H1 (cell line): ENCODE results near the gene SLC43A2. TPM values are rescaled to one million over a fixed set of nuclear protein-coding genes. Genes with fewer than 3 reads are reported as not detected.
A peak's percentile ranks its signal among the peaks of the same experiment; 100 is the strongest.

Source experiments
- CTCF ChIA-PET: fragments of 300-600 bp; sonication (Branson Sonifier 250); formaldehyde crosslinking; loops from one replicate; lab custom pipeline; 2021; ENCODE audit not compliant: partially characterized antibody; lab: Charles Lee
- POLR2A ChIA-PET: fragments of 300-600 bp; sonication (Branson Sonifier 250); formaldehyde crosslinking; loops from one replicate; lab custom pipeline; 2021; ENCODE audit warnings: inconsistent platforms; ENCODE audit not compliant: partially characterized antibody; lab: Charles Lee
- DNase-seq, 2 experiments: peaks; one replicate each; pipeline versions ENCODE4 v3.0.0 to v3.0.0-alpha.2; 2010 to 2022; ENCODE audit warnings: low spot score in 2 of 2, low read depth in 1 of 2, mixed read lengths in 1 of 2
- FAIRE-seq: peaks from 2 replicates; lab custom pipeline; 2011; peaks lifted over from hg19 to GRCh38; lab: Jason Lieb, UNC
- H2AFZ ChIP-seq: 2 replicates; pipeline ENCODE4 v1.8.1; 2012; ENCODE audit warnings: low read length, inconsistent platforms
- H2AK5ac ChIP-seq: 2 replicates; pipeline ENCODE4 v1.6.1; 2013; ENCODE audit warnings: low read depth, low read length
- H2BK120ac ChIP-seq: replicated peaks from 2 replicates; pipeline ENCODE3; 2013; ENCODE audit warnings: low read depth, low read length, inconsistent platforms
- H2BK12ac ChIP-seq: 2 replicates; pipeline ENCODE4 v1.6.1; 2013; ENCODE audit warnings: low read depth, low read length
- H2BK15ac ChIP-seq: 2 replicates; pipeline ENCODE4 v1.6.1; 2013; ENCODE audit warnings: low read length
- H2BK20ac ChIP-seq: 2 replicates; pipeline ENCODE4 v1.6.1; 2013; ENCODE audit warnings: low read length
- H2BK5ac ChIP-seq: 2 replicates; pipeline ENCODE4 v1.6.1; 2013; ENCODE audit warnings: low read depth, low read length
- H3K14ac ChIP-seq: 2 replicates; pipeline ENCODE4 v1.6.1; 2013; ENCODE audit warnings: inconsistent platforms; ENCODE audit not compliant: insufficient read length
- H3K18ac ChIP-seq: 2 replicates; pipeline ENCODE4 v1.6.1; 2013; ENCODE audit warnings: low read length; ENCODE audit errors: extremely low read depth
- H3K23ac ChIP-seq: 2 replicates; pipeline ENCODE4 v1.6.1; 2013; ENCODE audit warnings: inconsistent platforms; ENCODE audit not compliant: insufficient read length
- H3K23me2 ChIP-seq: 2 replicates; pipeline ENCODE4 v1.6.1; 2013; ENCODE audit warnings: low read depth, low read length
- H3K27ac ChIP-seq: 2 replicates; pipeline ENCODE4 v1.6.1; 2011; ENCODE audit warnings: low read depth, low read length, inconsistent platforms
- H3K27me3 ChIP-seq, 4 experiments: replicated peaks in 1 of 4; 1 replicate in 1 of 4; 2 replicates in 3 of 4; pipeline versions ENCODE4 v1.6.1 to v1.8.1; 2011 to 2013; ENCODE audit warnings: low read length in 3 of 4, mild to moderate bottlenecking in 3 of 4, inconsistent platforms in 2 of 4, mixed read lengths in 2 of 4, moderate library complexity in 1 of 4; ENCODE audit not compliant: control insufficient read depth in 3 of 4, insufficient read depth in 3 of 4; ENCODE audit errors: extremely low read depth in 1 of 4
- H3K36me3 ChIP-seq, 4 experiments: 2 replicates each; pipeline versions ENCODE4 v1.6.1 to v1.8.1; 2011 to 2013; ENCODE audit warnings: mild to moderate bottlenecking in 4 of 4, low read length in 3 of 4, moderate library complexity in 2 of 4, control low read depth in 1 of 4, inconsistent platforms in 1 of 4; ENCODE audit not compliant: insufficient read depth in 4 of 4, control insufficient read depth in 2 of 4
- H3K4ac ChIP-seq: replicated peaks from 2 replicates; pipeline ENCODE3; 2013; ENCODE audit warnings: low read length, low read depth, mixed read lengths, inconsistent platforms; ENCODE audit not compliant: insufficient read length
- H3K4me1 ChIP-seq, 4 experiments: replicated peaks in 1 of 4; 1 replicate in 1 of 4; 2 replicates in 3 of 4; pipeline versions ENCODE4 v1.6.1 to v1.8.1; 2011 to 2013; ENCODE audit warnings: low read length in 3 of 4, inconsistent platforms in 2 of 4, mixed read lengths in 1 of 4; ENCODE audit not compliant: insufficient read depth in 4 of 4, control insufficient read depth in 3 of 4
- H3K4me2 ChIP-seq, 2 experiments: 2 replicates each; pipeline versions ENCODE4 v1.6.1 to v1.8.1; 2011 to 2013; ENCODE audit warnings: low read depth in 2 of 2, low read length in 2 of 2, control low read depth in 1 of 2, inconsistent platforms in 1 of 2, mild to moderate bottlenecking in 1 of 2; ENCODE audit not compliant: insufficient read depth in 1 of 2
- H3K4me3 ChIP-seq, 4 experiments: fragments of 200-600, 300-600 bp in 1 of 4; sonication (generic), shearing (Covaris generic), sonication (Bioruptor Twin) in 1 of 4; 2 replicates each; pipeline versions ENCODE4 v1.5.1 to v1.8.1; 2011 to 2016; ENCODE audit warnings: low read length in 4 of 4, low read depth in 3 of 4, control low read depth in 2 of 4, inconsistent platforms in 2 of 4, mild to moderate bottlenecking in 2 of 4, mixed read lengths in 1 of 4, moderate library complexity in 1 of 4; ENCODE audit not compliant: insufficient read depth in 2 of 4; ENCODE audit errors: extremely low read depth in 1 of 4
- H3K56ac ChIP-seq: replicated peaks from 2 replicates; pipeline ENCODE3; 2013; ENCODE audit warnings: low read depth, mild to moderate bottlenecking, mixed read lengths, low read length, inconsistent platforms; ENCODE audit not compliant: insufficient read length
- H3K79me1 ChIP-seq: 2 replicates; pipeline ENCODE4 v1.6.1; 2013; ENCODE audit warnings: low read depth, low read length, control low read depth
- H3K79me2 ChIP-seq, 2 experiments: 2 replicates each; pipeline versions ENCODE4 v1.6.1 to v1.8.1; 2012 to 2013; ENCODE audit warnings: low read length in 2 of 2, mild to moderate bottlenecking in 2 of 2, inconsistent platforms in 1 of 2; ENCODE audit not compliant: insufficient read depth in 2 of 2, control insufficient read depth in 1 of 2
- H3K9ac ChIP-seq, 4 experiments: replicated peaks in 1 of 4; 1 replicate in 1 of 4; 2 replicates in 3 of 4; pipeline versions ENCODE4 v1.6.1 to v1.8.1; 2011 to 2013; ENCODE audit warnings: low read depth in 3 of 4, low read length in 3 of 4, control low read depth in 2 of 4, mild to moderate bottlenecking in 2 of 4, moderate library complexity in 2 of 4, inconsistent platforms in 1 of 4; ENCODE audit errors: extremely low read depth in 1 of 4
- H3K9me3 ChIP-seq, 2 experiments: 2 replicates each; pipeline versions ENCODE4 v1.6.1 to v1.8.1; 2012 to 2013; ENCODE audit warnings: mild to moderate bottlenecking in 2 of 2, moderate library complexity in 2 of 2, control low read depth in 1 of 2, inconsistent platforms in 1 of 2, low read depth in 1 of 2, low read length in 1 of 2, mixed read lengths in 1 of 2; ENCODE audit not compliant: insufficient read depth in 2 of 2
- H4K20me1 ChIP-seq, 2 experiments: replicated peaks in 1 of 2; 2 replicates each; pipeline versions ENCODE3 to v1.8.1; 2011 to 2013; ENCODE audit warnings: inconsistent platforms in 2 of 2, low read length in 2 of 2, mild to moderate bottlenecking in 1 of 2; ENCODE audit not compliant: insufficient read depth in 2 of 2, control insufficient read depth in 1 of 2
- H4K5ac ChIP-seq: 2 replicates; pipeline ENCODE4 v1.6.1; 2013; ENCODE audit warnings: low read length, low read depth, mixed read lengths, inconsistent platforms; ENCODE audit not compliant: insufficient read length
- H4K8ac ChIP-seq: 2 replicates; pipeline ENCODE4 v1.8.0; 2013; ENCODE audit warnings: mild to moderate bottlenecking, moderate library complexity, low read length, inconsistent platforms; ENCODE audit not compliant: insufficient read depth; ENCODE audit errors: extremely low read depth
- H4K91ac ChIP-seq: replicated peaks from 2 replicates; pipeline ENCODE3; 2013; ENCODE audit warnings: low read length, mixed read lengths, inconsistent platforms; ENCODE audit not compliant: insufficient read length
- CBX5 ChIP-seq: fragments of 300-800, 300-1000 bp; sonication (generic); IDR thresholded peaks from 2 replicates; pipeline ENCODE4 v1.7.1; 2016; ENCODE audit warnings: antibody characterized with exemption, low read length, low read depth
- EP300 ChIP-seq, 2 experiments: IDR thresholded peaks; 1 replicate in 1 of 2; 2 replicates in 1 of 2; pipeline ENCODE4 v1.6.1; 2011 to 2012; ENCODE audit warnings: low read depth in 2 of 2, low read length in 2 of 2, mild to moderate bottlenecking in 2 of 2, borderline replicate concordance in 1 of 2, inconsistent platforms in 1 of 2, moderate library complexity in 1 of 2
- MAFK ChIP-seq: IDR thresholded peaks from 2 replicates; pipeline ENCODE4 v1.6.1; 2012; ENCODE audit warnings: low read depth, mild to moderate bottlenecking, improper control_type of control experiment, low read length
- RFX5 ChIP-seq: IDR thresholded peaks from 2 replicates; pipeline ENCODE4 v1.6.1; 2011; ENCODE audit warnings: low read depth, low read length, improper control_type of control experiment, borderline replicate concordance
- SIX5 ChIP-seq: IDR thresholded peaks from 2 replicates; pipeline ENCODE4 v1.6.1; 2011; ENCODE audit warnings: mild to moderate bottlenecking, low read depth, low read length
- SP2 ChIP-seq: IDR thresholded peaks from 2 replicates; pipeline ENCODE4 v1.6.1; 2012; ENCODE audit warnings: mild to moderate bottlenecking, low read length, inconsistent platforms
- TAF7 ChIP-seq: optimal IDR thresholded peaks from 2 replicates; pipeline ENCODE3; 2011; ENCODE audit warnings: low read depth, mild to moderate bottlenecking, inconsistent platforms, low read length, moderate library complexity, borderline replicate concordance
- TBP ChIP-seq: IDR thresholded peaks from 2 replicates; pipeline ENCODE4 v1.6.1; 2011; ENCODE audit warnings: low read depth, low read length, improper control_type of control experiment
- WGBS, 2 experiments: shearing (Covaris generic) in 1 of 2; methylation state at CpG; one replicate each; pipeline versions ENCODE4 v1.1.6 to v1.1.7; 2013 to 2015; ENCODE audit warnings: low lambda C conversion rate in 2 of 2, mixed read lengths in 2 of 2, inconsistent platforms in 1 of 2, low coverage in 1 of 2, missing lambda C conversion rate in 1 of 2; ENCODE audit not compliant: insufficient replicate concordance in 2 of 2, insufficient coverage in 1 of 2, insufficient read length in 1 of 2; ENCODE audit errors: extremely low coverage in 1 of 2, missing lambda C conversion rate in 1 of 2; 5-methylcytosine and 5-hydroxymethylcytosine counted together
- polyA plus RNA-seq, 7 experiments: library from polyadenylated mRNA; depleted of rRNA in 3 of 7; stranded (reverse) in 5 of 7; unstranded in 2 of 7; fragments of >200 nt in 5 of 7; fragments of 200-250 nt in 2 of 7; gene quantifications; 1 replicate in 5 of 7; 2 replicates in 1 of 7; 4 replicates in 1 of 7; pipeline versions ENCODE4 v1.2.1 to v1.2.3, GENCODE V29; 2011 to 2013; ENCODE audit warnings: missing spikeins in 2 of 7, mixed read lengths in 2 of 7
- total RNA-seq: library from RNA; stranded (reverse); fragmentation: NEBNext Ultra II Directional; extraction: Animal tissue kit (Norgen Biotek cat#: 25700); gene quantifications from 2 replicates; pipeline ENCODE4 v1.2.1, GENCODE V29; 2021
- TF ChIP-seq, protein P1 (sequence below): IDR thresholded peaks from 2 replicates; pipeline ENCODE4 v1.6.1; 2011; ENCODE audit warnings: low read length, improper control_type of control experiment
- TF ChIP-seq, protein P2 (sequence below), 3 experiments: IDR thresholded peaks; 1 replicate in 2 of 3; 2 replicates in 1 of 3; pipeline versions ENCODE4 v1.5.1 to v1.6.1; 2011; ENCODE audit warnings: low read length in 3 of 3, mild to moderate bottlenecking in 3 of 3, inconsistent platforms in 2 of 3, low read depth in 1 of 3, moderate library complexity in 1 of 3; ENCODE audit not compliant: insufficient read depth in 1 of 3; ENCODE audit errors: control extremely low read depth in 1 of 3

The SLC43A2 gene
- total and polyA plus RNA-seq, 2 of the 8 experiments (the other 6 are each of a cell fraction or from before 2014, with no cell fraction given), result 6.6 to 10.5 TPM

DNA sequence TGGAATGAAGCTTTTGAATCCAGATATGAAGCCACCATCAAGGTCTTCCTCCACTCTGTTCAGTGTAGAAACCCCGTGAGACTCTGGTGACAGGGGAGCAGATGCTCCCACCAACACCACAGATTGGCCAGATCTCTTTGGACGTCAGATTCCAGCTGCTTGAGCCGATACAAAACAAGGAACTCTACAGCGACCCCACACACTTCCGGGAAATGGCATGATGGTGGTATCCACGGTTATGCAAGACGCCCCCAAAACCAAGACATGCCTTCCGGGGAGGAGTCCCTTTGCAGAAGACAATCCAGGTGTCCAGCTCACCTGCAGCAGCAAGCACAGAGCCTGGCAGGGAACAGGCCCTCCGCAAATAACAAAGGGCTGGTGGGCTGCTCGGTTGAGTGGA is 46.3 kb downstream of the SLC43A2 start:
- Histone ChIP-seq H3K79me1 (no peaks in the 10 kb centered on the region), H3K56ac (no peak overlapping the region), H2BK120ac (no peak overlapping the region), H3K36me3 (no peaks in the 10 kb centered on the region), H3K9ac (no peak overlapping the region), H3K23me2 (no peaks in the 10 kb centered on the region), H2BK5ac (no peak overlapping the region), H3K79me2 (no peaks in the 10 kb centered on the region), H4K20me1 (no peaks in the 10 kb centered on the region), H3K27ac (no peak overlapping the region), H2BK12ac (0 out of 2 replicates have a peak overlapping the region, but pooled peaks have one; percentile 17), H3K4ac (no peak overlapping the region), H3K14ac (no peak overlapping the region), H2BK15ac (no peak overlapping the region), H3K4me2 (no peak overlapping the region), H2BK20ac (peak overlapping the region; percentile 34; the same call in 1 of the 2 replicates), H2AK5ac (no peak overlapping the region), H2AFZ (no peak overlapping the region), H3K18ac (no peak overlapping the region), H3K23ac (no peak overlapping the region), H3K9me3 (no peaks in the 10 kb centered on the region), H3K4me3 (no peak overlapping the region), H4K91ac (no peak overlapping the region), H3K27me3 (no peaks in the 10 kb centered on the region), H4K5ac (no peak overlapping the region), H3K4me1 (peaks cover 0 to 13% (median 9%) of the 10 kb centered on the region in 4 experiments; a peak in 6 of 7 replicates), H4K8ac (no peak overlapping the region)
- 91% methylated on average over 10 of the region's 10 CpGs; no CpG with 5 or more reads in 1 of the 2 experiments for WGBS, 2 experiments
- no peak for DNase-seq
- ChIA-PET CTCF (interaction anchor here (0.6 to 1.7 kb wide), 7 partner anchors 9 to 211 kb away, joined by 3 to 5 read pairs (median 3); no protein-coding TSS in a partner anchor), POLR2A (interaction anchor here (1.0 kb wide), 1 partner anchor 47 kb away, joined by 3 read pairs; no protein-coding TSS in a partner anchor)
- no peak for FAIRE-seq
- TF ChIP-seq, protein P1, sequence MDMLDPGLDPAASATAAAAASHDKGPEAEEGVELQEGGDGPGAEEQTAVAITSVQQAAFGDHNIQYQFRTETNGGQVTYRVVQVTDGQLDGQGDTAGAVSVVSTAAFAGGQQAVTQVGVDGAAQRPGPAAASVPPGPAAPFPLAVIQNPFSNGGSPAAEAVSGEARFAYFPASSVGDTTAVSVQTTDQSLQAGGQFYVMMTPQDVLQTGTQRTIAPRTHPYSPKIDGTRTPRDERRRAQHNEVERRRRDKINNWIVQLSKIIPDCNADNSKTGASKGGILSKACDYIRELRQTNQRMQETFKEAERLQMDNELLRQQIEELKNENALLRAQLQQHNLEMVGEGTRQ, result no peak
- TF ChIP-seq TBP, result no peak
- TF ChIP-seq, protein P2, sequence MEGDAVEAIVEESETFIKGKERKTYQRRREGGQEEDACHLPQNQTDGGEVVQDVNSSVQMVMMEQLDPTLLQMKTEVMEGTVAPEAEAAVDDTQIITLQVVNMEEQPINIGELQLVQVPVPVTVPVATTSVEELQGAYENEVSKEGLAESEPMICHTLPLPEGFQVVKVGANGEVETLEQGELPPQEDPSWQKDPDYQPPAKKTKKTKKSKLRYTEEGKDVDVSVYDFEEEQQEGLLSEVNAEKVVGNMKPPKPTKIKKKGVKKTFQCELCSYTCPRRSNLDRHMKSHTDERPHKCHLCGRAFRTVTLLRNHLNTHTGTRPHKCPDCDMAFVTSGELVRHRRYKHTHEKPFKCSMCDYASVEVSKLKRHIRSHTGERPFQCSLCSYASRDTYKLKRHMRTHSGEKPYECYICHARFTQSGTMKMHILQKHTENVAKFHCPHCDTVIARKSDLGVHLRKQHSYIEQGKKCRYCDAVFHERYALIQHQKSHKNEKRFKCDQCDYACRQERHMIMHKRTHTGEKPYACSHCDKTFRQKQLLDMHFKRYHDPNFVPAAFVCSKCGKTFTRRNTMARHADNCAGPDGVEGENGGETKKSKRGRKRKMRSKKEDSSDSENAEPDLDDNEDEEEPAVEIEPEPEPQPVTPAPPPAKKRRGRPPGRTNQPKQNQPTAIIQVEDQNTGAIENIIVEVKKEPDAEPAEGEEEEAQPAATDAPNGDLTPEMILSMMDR (IDR thresholded peaks at IDR 0.05; ENCODE audit: control extremely low read depth in 1 of 3, insufficient read depth in 1 of 3, low read depth in 1 of 3, low read length in 3 of 3), result no peak
- TF ChIP-seq SP2, result no peak
- no peak for TF ChIP-seq EP300 (IDR thresholded peaks at IDR 0.05; ENCODE audit: borderline replicate concordance in 1 of 2, low read depth in 2 of 2, low read length in 2 of 2)
- no peak for TF ChIP-seq TAF7
- no peak for TF ChIP-seq SIX5
- no peak for TF ChIP-seq MAFK
- TF ChIP-seq CBX5, result no peak
- TF ChIP-seq RFX5, result no peak
